ENCODE results near the gene RGS16.

- TF ChIP-seq CTCF (IDR thresholded peaks at IDR 0.05): no peak
- no peak for TF ChIP-seq POLR2A (IDR thresholded peaks at IDR 0.05)
- TF ChIP-seq EP300 (IDR thresholded peaks at IDR 0.05): no peak
- TF ChIP-seq POLR2AphosphoS5 (IDR thresholded peaks at IDR 0.05): no peak
Measured at GRCh38 chr1:182646739-182647138, 42.5 kb upstream of the RGS16 start.
